ENCODE results near the gene ITGA4. TPM values are rescaled to one million over a fixed set of nuclear protein-coding genes. Genes with fewer than 3 reads are reported as not detected.

ITGA4 gene
- total RNA-seq, 1 donor: 27.6 TPM

DNA sequence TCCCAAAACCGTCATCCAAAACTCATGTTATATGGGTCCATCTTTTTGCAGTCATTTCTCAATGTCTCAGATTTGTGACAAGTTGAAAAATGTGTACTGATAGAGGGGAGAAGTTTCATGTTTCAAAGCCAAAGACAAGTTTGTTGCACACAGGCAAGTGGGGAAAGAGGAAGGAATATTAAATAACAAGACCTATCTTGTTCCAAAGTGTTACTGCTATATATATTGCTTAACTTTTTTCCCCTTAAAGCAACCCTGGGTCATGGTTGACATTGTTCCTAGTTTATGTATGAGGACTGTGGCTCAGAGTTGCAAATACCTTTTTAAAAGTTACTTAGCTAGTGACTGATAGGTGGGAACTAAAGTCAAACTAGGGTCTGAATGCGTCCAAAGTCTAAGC is 1.7 kb downstream of the ITGA4 start:
- DNase-seq (ENCODE audit: low read depth): no peak
- no peak for TF ChIP-seq CTCF (IDR thresholded peaks at IDR 0.05; ENCODE audit: insufficient read depth, low read length)
- H3K4me3 ChIP-seq (ENCODE audit: low read depth, low read length): no peak overlapping the region

GRCh38 chr2:181459621-181460021 is 2.4 kb downstream of the ITGA4 start:
- H3K4me3 ChIP-seq (ENCODE audit: low read depth, low read length): no peak overlapping the region
- DNase-seq (ENCODE audit: low read depth): peak; percentile 72
- no peak for TF ChIP-seq CTCF (IDR thresholded peaks at IDR 0.05; ENCODE audit: insufficient read depth, low read length)

GRCh38 chr2:181461056-181461997 is 4.1 kb downstream of the ITGA4 start:
- no peak for DNase-seq (ENCODE audit: low read depth)
- H3K4me3 ChIP-seq (ENCODE audit: low read depth, low read length): no peak overlapping the region
- TF ChIP-seq CTCF (IDR thresholded peaks at IDR 0.05; ENCODE audit: insufficient read depth, low read length): no peak

DNA sequence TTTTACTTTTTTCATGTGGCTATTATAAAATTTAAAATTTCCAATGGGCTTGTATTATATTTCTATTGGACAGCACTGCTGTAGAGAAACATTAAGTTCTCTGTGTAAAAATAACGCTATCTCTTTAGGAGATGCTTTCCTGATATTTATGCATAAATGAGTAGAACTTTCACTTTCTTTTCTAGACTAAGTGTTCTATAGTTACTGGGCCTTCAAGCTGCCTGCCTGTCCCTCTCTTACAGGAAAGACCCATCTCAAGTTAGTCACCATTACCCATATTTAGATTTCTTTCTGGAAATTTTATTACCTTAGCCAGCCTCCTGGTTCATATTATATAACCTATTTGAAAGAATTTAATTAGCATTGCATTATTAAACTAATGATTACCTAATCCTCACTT is 4.8 kb downstream of the ITGA4 start:
- DNase-seq (ENCODE audit: low read depth): no peak
- no peak overlapping the region for H3K4me3 ChIP-seq (ENCODE audit: low read depth, low read length)
- TF ChIP-seq CTCF (IDR thresholded peaks at IDR 0.05; ENCODE audit: insufficient read depth, low read length): no peak

DNA sequence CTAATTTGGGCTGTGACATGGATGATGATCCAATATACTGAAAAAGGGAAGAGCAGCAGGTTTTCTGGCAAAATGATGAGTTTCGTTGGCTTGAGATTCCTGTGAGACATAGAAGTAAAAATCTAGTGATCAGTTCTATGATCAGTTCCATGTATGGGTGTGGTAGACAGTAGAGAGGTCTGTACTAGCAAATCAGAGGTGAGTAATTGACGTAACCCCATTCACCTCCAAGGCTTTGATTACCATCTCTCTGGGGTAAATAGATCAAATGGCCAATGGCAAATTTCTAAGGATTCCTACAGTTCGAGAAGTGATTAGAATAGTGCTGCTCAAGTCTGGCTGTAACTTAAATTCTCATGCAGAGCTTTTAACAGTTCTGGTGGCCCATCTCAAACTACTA is 6.4 kb downstream of the ITGA4 start:
- TF ChIP-seq CTCF (IDR thresholded peaks at IDR 0.05; ENCODE audit: insufficient read depth, low read length): no peak
- H3K4me3 ChIP-seq (ENCODE audit: low read depth, low read length): no peak overlapping the region
- DNase-seq (ENCODE audit: low read depth): no peak

- H3K4me3 ChIP-seq (ENCODE audit: low read depth, low read length): no peak overlapping the region
- no peak for TF ChIP-seq CTCF (IDR thresholded peaks at IDR 0.05; ENCODE audit: insufficient read depth, low read length)
- DNase-seq (ENCODE audit: low read depth): no peak
Measured at GRCh38 chr2:181464966-181465365, 7.8 kb downstream of the ITGA4 start.

Measured in fibroblast of the aortic adventitia (primary cell).